Stimulated activated CD4-positive, alpha-beta T cell treated with anti-CD3 and anti-CD28 coated beads, TNF-alpha, amount 100 ng/mL, for 1 hour (primary cell): ENCODE results near the gene MAP2K5.
A peak's percentile ranks its signal among the peaks of the same experiment; 100 is the strongest.

Experiments used
- DNase-seq, 3 donors: peaks; one replicate each; pipeline ENCODE4 v3.0.0-alpha.2; 2020; ENCODE audit warnings: low read depth in 3 of 3, low spot score in 1 of 3

Gene MAP2K5

GRCh38 chr15:67746450-67746849, 203.9 kb downstream of the MAP2K5 start:
- DNase-seq: no peak

- no peak for DNase-seq
Observed at GRCh38 chr15:67747921-67748320, 205.4 kb downstream of the MAP2K5 start.

- DNase-seq: no peak
Observed at GRCh38 chr15:67750371-67750770, 207.9 kb downstream of the MAP2K5 start.

GRCh38 chr15:67753891-67754290, 211.4 kb downstream of the MAP2K5 start:
- no peak for DNase-seq

- no peak for DNase-seq
Observed at GRCh38 chr15:67755264-67755663, 212.8 kb downstream of the MAP2K5 start.

GRCh38 chr15:67755936-67756335, 213.4 kb downstream of the MAP2K5 start:
- DNase-seq: no peak

- no peak for DNase-seq
Observed at GRCh38 chr15:67758619-67759300, 216.3 kb downstream of the MAP2K5 start.

GRCh38 chr15:67760901-67761300, 218.4 kb downstream of the MAP2K5 start:
- DNase-seq: no peak

GRCh38 chr15:67761343-67761742, 218.8 kb downstream of the MAP2K5 start:
- no peak for DNase-seq

GRCh38 chr15:67762610-67763368, 220.3 kb downstream of the MAP2K5 start:
- DNase-seq: peak in 2 of 3 donors; percentile 6 to 19

- no peak for DNase-seq
Observed at GRCh38 chr15:67765701-67766100, 223.2 kb downstream of the MAP2K5 start.

GRCh38 chr15:67766968-67767367, 224.5 kb downstream of the MAP2K5 start:
- DNase-seq: no peak

GRCh38 chr15:67768313-67768977, 225.9 kb downstream of the MAP2K5 start:
- no peak for DNase-seq

GRCh38 chr15:67769497-67770357, 227.2 kb downstream of the MAP2K5 start:
- DNase-seq: no peak

- no peak for DNase-seq
Observed at GRCh38 chr15:67770358-67770628, 227.8 kb downstream of the MAP2K5 start.

GRCh38 chr15:67771189-67771800, 228.8 kb downstream of the MAP2K5 start:
- no peak for DNase-seq

GRCh38 chr15:67774626-67775025, 232.1 kb downstream of the MAP2K5 start:
- no peak for DNase-seq

- no peak for DNase-seq
Observed at GRCh38 chr15:67775250-67775649, 232.7 kb downstream of the MAP2K5 start.

- no peak for DNase-seq
Observed at GRCh38 chr15:67775998-67776397, 233.5 kb downstream of the MAP2K5 start.

- DNase-seq: no peak
Observed at GRCh38 chr15:67776600-67776999, 234.1 kb downstream of the MAP2K5 start.

GRCh38 chr15:67777071-67777470, 234.6 kb downstream of the MAP2K5 start:
- no peak for DNase-seq
